H1 (cell line): ENCODE measurements around the gene FGD5.

Experiments used
- EGR1 ChIP-seq: IDR thresholded peaks from 2 replicates; pipeline ENCODE4 v1.6.1; 2011; ENCODE audit warnings: low read depth, low read length, borderline replicate concordance
- POLR2A ChIP-seq, 2 experiments: IDR thresholded peaks; 1 replicate in 1 of 2; 2 replicates in 1 of 2; pipeline ENCODE4 v1.6.1; 2011; ENCODE audit warnings: low read depth in 2 of 2, low read length in 2 of 2, mild to moderate bottlenecking in 2 of 2; ENCODE audit errors: control extremely low read depth in 1 of 2
- SIN3A ChIP-seq, 2 experiments: IDR thresholded peaks in 1 of 2; conservative IDR thresholded peaks in 1 of 2; 2 replicates each; pipeline ENCODE4 v1.6.1; 2011 to 2012; ENCODE audit warnings: low read length in 2 of 2, improper control_type of control experiment in 1 of 2, low read depth in 1 of 2, mild to moderate bottlenecking in 1 of 2
- YY1 ChIP-seq: IDR thresholded peaks from 2 replicates; pipeline ENCODE4 v1.6.1; 2011; ENCODE audit warnings: low read depth, mild to moderate bottlenecking, low read length
- TF ChIP-seq, protein P1 (sequence below), 3 experiments: IDR thresholded peaks; 1 replicate in 2 of 3; 2 replicates in 1 of 3; pipeline versions ENCODE4 v1.5.1 to v1.6.1; 2011; ENCODE audit warnings: low read length in 3 of 3, mild to moderate bottlenecking in 3 of 3, inconsistent platforms in 2 of 3, low read depth in 1 of 3, moderate library complexity in 1 of 3; ENCODE audit not compliant: insufficient read depth in 1 of 3; ENCODE audit errors: control extremely low read depth in 1 of 3

DNA sequence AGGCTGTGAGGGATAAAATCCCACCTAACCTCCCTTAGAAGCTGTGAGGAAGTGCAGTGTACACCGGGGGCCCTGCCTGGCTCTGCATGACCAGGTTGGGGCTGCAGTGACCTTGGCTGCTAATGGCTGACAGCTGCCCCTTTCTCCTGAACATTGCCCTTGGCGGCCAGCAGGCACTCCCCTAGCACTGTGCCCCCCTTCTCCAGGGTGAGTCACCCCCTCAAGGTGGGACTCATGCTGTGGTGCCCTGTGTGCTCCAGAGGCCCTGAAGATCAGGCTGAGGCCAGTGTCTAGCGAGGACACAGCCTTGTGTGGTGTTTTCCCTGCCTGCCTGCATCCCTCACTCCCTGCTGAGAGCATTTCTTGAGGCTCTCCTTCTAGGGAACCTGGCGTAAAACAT lies 21.0 kb upstream of the FGD5 start:
- TF ChIP-seq EGR1 (no peak), POLR2A (IDR thresholded peaks at IDR 0.05; ENCODE audit: control extremely low read depth in 1 of 2, low read depth in 2 of 2, low read length in 2 of 2) (no peak), YY1 (no peak), SIN3A (conservative IDR thresholded peaks at IDR 0.05 in 1 of 2, IDR thresholded peaks at IDR 0.05 in 1 of 2; ENCODE audit: low read depth in 1 of 2, low read length in 2 of 2) (no peak)
- TF ChIP-seq, protein P1, sequence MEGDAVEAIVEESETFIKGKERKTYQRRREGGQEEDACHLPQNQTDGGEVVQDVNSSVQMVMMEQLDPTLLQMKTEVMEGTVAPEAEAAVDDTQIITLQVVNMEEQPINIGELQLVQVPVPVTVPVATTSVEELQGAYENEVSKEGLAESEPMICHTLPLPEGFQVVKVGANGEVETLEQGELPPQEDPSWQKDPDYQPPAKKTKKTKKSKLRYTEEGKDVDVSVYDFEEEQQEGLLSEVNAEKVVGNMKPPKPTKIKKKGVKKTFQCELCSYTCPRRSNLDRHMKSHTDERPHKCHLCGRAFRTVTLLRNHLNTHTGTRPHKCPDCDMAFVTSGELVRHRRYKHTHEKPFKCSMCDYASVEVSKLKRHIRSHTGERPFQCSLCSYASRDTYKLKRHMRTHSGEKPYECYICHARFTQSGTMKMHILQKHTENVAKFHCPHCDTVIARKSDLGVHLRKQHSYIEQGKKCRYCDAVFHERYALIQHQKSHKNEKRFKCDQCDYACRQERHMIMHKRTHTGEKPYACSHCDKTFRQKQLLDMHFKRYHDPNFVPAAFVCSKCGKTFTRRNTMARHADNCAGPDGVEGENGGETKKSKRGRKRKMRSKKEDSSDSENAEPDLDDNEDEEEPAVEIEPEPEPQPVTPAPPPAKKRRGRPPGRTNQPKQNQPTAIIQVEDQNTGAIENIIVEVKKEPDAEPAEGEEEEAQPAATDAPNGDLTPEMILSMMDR (IDR thresholded peaks at IDR 0.05; ENCODE audit: control extremely low read depth in 1 of 3, insufficient read depth in 1 of 3, low read depth in 1 of 3, low read length in 3 of 3) = no peak
